ENCODE results near the gene CD27.

DNA sequence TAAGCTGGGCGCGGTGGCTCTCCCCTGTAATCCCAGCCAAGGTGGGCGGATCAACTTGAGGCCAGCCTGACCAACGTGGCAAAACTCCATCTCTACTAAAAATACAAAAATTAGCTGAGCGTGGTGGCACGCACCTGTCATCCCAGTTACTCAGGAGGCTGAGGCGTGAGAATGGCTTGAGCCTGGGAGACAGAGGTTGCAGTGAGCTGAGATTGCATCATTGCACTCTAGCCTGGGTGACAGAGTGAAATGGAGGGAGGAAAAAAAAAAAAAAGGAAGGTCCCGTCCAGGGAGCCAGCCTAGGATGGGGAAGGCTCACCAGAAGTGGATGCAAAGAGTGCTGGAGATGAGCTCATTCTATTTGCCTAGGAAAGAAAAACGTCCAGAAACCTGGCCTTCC is 1.9 kb upstream of the CD27 start:
- TF ChIP-seq, protein P1, sequence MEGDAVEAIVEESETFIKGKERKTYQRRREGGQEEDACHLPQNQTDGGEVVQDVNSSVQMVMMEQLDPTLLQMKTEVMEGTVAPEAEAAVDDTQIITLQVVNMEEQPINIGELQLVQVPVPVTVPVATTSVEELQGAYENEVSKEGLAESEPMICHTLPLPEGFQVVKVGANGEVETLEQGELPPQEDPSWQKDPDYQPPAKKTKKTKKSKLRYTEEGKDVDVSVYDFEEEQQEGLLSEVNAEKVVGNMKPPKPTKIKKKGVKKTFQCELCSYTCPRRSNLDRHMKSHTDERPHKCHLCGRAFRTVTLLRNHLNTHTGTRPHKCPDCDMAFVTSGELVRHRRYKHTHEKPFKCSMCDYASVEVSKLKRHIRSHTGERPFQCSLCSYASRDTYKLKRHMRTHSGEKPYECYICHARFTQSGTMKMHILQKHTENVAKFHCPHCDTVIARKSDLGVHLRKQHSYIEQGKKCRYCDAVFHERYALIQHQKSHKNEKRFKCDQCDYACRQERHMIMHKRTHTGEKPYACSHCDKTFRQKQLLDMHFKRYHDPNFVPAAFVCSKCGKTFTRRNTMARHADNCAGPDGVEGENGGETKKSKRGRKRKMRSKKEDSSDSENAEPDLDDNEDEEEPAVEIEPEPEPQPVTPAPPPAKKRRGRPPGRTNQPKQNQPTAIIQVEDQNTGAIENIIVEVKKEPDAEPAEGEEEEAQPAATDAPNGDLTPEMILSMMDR (conservative IDR thresholded peaks at IDR 0.05; ENCODE audit: low read depth, low read length), result no peak
- no peak for TF ChIP-seq EZH2 (IDR thresholded peaks at IDR 0.05; ENCODE audit: borderline replicate concordance, low read depth, low read length, poor library complexity, severe bottlenecking)
